ENCODE results near the gene GPC4. TPM values are rescaled to one million over a fixed set of nuclear protein-coding genes. Genes with fewer than 3 reads are reported as not detected.

GPC4 gene
- total RNA-seq, 4 donors from 2014 or later: 7.4 to 11.0 (median 9.0) TPM

GRCh38 chrX:133269168-133269567 lies 146.1 kb downstream of the GPC4 start:
- Histone ChIP-seq H3K9me3 (no peaks in the 10 kb centered on the region), H3K36me3 (no peaks in the 10 kb centered on the region), H3K4me3 (no peak overlapping the region), H3K27ac (no peak overlapping the region), H3K4me1 (no peaks in the 10 kb centered on the region), H3K27me3 (no peaks in the 10 kb centered on the region)
- DNase-seq: no peak
- no peak for TF ChIP-seq POLR2A (IDR thresholded peaks at IDR 0.05)
- TF ChIP-seq, protein P1, sequence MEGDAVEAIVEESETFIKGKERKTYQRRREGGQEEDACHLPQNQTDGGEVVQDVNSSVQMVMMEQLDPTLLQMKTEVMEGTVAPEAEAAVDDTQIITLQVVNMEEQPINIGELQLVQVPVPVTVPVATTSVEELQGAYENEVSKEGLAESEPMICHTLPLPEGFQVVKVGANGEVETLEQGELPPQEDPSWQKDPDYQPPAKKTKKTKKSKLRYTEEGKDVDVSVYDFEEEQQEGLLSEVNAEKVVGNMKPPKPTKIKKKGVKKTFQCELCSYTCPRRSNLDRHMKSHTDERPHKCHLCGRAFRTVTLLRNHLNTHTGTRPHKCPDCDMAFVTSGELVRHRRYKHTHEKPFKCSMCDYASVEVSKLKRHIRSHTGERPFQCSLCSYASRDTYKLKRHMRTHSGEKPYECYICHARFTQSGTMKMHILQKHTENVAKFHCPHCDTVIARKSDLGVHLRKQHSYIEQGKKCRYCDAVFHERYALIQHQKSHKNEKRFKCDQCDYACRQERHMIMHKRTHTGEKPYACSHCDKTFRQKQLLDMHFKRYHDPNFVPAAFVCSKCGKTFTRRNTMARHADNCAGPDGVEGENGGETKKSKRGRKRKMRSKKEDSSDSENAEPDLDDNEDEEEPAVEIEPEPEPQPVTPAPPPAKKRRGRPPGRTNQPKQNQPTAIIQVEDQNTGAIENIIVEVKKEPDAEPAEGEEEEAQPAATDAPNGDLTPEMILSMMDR (IDR thresholded peaks at IDR 0.05): no peak

DNA sequence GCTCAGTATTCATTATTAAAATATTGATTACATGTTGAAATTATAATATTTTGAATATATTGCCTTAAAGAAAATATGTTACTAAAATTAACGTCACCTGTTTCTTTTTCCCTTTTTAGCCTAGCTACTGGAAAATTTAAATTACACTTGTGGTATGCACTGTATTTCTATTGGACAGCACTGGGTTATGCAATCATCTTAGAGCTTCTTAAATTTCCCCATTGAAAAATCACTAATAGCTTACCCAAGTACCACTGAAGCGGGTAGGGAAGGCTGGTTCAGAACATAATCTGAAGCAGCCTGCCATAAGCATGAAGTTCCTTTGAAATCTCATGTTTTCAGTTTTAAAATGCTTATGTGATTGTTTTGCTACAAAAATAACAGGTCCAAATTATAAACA lies 147.7 kb downstream of the GPC4 start:
- DNase-seq: no peak
- H3K36me3 ChIP-seq: no peaks in the 10 kb centered on the region
- H3K9me3 ChIP-seq: no peaks in the 10 kb centered on the region
- no peaks in the 10 kb centered on the region for H3K4me1 ChIP-seq
- TF ChIP-seq, protein P1 (IDR thresholded peaks at IDR 0.05): no peak
- TF ChIP-seq POLR2A (IDR thresholded peaks at IDR 0.05): no peak
- no peak overlapping the region for H3K4me3 ChIP-seq
- H3K27me3 ChIP-seq: no peaks in the 10 kb centered on the region
- H3K27ac ChIP-seq: no peak overlapping the region

DNA sequence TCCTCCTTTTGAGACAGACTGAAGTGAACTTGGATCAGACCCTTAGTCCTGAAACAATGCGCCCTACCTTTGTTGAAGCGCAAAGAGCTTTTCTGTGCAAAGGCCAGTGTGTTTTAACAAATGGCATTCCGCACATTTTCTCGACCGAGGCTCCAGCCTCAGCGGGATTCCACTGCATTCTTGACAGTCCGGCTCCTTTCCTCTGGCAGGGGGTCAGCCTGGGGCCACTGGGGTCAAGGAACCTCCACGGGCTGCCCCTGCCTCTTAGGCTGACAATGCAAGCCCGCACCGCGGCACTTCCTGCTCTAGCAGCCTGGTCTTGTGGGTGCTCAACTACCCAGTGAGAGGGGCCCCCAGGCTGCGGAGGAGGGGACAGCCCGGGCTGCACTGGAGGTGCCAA lies 150.0 kb downstream of the GPC4 start:
- Histone ChIP-seq H3K4me3 (no peak overlapping the region), H3K36me3 (no peaks in the 10 kb centered on the region), H3K9me3 (no peaks in the 10 kb centered on the region), H3K4me1 (no peaks in the 10 kb centered on the region), H3K27ac (no peak overlapping the region), H3K27me3 (no peaks in the 10 kb centered on the region)
- DNase-seq: no peak
- TF ChIP-seq, protein P1 (IDR thresholded peaks at IDR 0.05): no peak
- TF ChIP-seq POLR2A (IDR thresholded peaks at IDR 0.05): no peak

DNA sequence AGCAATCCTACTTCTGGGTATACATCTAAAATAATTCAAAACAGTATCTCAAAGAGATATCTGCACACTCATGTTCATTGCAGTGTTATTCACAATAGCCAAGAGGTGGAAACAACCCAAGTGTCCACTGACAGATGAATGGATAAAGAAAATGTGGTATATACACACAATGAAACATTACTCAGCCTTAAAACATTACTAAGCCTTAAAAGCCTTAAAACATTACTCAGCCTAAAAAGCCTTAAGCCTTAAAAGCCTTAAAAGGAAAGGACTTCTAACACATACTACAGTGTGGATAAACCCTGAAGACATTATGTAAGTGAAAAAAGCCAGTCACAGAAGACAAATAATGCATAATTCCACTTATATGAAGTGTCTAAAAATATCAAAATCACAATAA lies 156.8 kb downstream of the GPC4 start:
- Histone ChIP-seq H3K4me1 (no peaks in the 10 kb centered on the region), H3K4me3 (no peak overlapping the region), H3K36me3 (no peaks in the 10 kb centered on the region), H3K27ac (no peak overlapping the region), H3K27me3 (no peaks in the 10 kb centered on the region), H3K9me3 (no peaks in the 10 kb centered on the region)
- TF ChIP-seq POLR2A (IDR thresholded peaks at IDR 0.05): no peak
- TF ChIP-seq, protein P1 (IDR thresholded peaks at IDR 0.05): no peak
- no peak for DNase-seq

DNA sequence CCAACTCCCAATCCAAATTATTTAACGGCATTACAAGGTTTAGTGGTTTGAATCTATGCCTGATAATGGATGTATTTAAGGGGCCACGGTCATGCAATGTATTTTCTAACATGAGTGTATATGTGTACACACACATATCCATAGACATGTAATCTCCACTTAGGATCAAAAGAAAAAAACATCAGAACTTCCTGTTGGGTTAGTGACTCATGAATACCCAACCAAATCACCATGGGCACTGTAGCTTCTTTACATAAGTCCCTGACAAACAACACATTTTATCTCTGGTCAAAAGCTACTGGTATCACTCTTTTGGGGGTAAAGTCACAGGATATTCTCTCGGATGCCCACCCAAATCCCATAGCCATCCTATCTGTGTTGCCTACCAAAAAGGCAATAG lies 160.6 kb downstream of the GPC4 start:
- TF ChIP-seq POLR2A (IDR thresholded peaks at IDR 0.05): no peak
- TF ChIP-seq, protein P1 (IDR thresholded peaks at IDR 0.05): no peak
- Histone ChIP-seq H3K27ac (no peak overlapping the region), H3K4me3 (no peak overlapping the region), H3K36me3 (no peaks in the 10 kb centered on the region), H3K9me3 (no peaks in the 10 kb centered on the region), H3K4me1 (no peaks in the 10 kb centered on the region), H3K27me3 (no peaks in the 10 kb centered on the region)
- no peak for DNase-seq

- Histone ChIP-seq H3K27me3 (no peaks in the 10 kb centered on the region), H3K36me3 (no peaks in the 10 kb centered on the region), H3K9me3 (no peaks in the 10 kb centered on the region), H3K4me3 (no peak overlapping the region), H3K27ac (no peak overlapping the region), H3K4me1 (no peaks in the 10 kb centered on the region)
- no peak for TF ChIP-seq POLR2A (IDR thresholded peaks at IDR 0.05)
- TF ChIP-seq, protein P1 (IDR thresholded peaks at IDR 0.05): no peak
- no peak for DNase-seq
Measured at GRCh38 chrX:133251204-133251603, 164.1 kb downstream of the GPC4 start.

Data from Peyer's patch (tissue), 4 donors.